HTERT RPE-1 (cell line): ENCODE measurements around the gene NSUN3.
"Not testable (repeated sequence)": the region's sequence is repeated elsewhere in the genome, so short reads cannot be mapped to it uniquely, and the experiment has no call there.

Experiments used
- in situ Hi-C: fragments of 300-500 bp; cut with MboI; formaldehyde crosslinking; loops from 4 replicates; pipeline ENCODE4 v1.14.3; 2020; ENCODE audit warnings: low sequenced_read_pairs

NSUN3 gene

GRCh38 chr3:94066506-94067500 lies 3.9 kb downstream of the NSUN3 start:
- in situ Hi-C loops, result no loop called here

GRCh38 chr3:94069194-94069813 lies 6.4 kb downstream of the NSUN3 start:
- in situ Hi-C loops, result no loop called here

- in situ Hi-C loops, result no loop called here
Observed at GRCh38 chr3:94070341-94070911, 7.6 kb downstream of the NSUN3 start.

GRCh38 chr3:94071713-94072284 lies 8.9 kb downstream of the NSUN3 start:
- in situ Hi-C loops, result no loop called here

- in situ Hi-C loops, result no loop called here
Observed at GRCh38 chr3:94076055-94076454, 13.2 kb downstream of the NSUN3 start.

- in situ Hi-C loops, result not testable (repeated sequence)
Observed at GRCh38 chr3:94080552-94080951, 17.7 kb downstream of the NSUN3 start.

GRCh38 chr3:94081884-94082283 lies 19.0 kb downstream of the NSUN3 start:
- in situ Hi-C loops, result no loop called here

GRCh38 chr3:94082391-94082937 lies 19.6 kb downstream of the NSUN3 start:
- in situ Hi-C loops, result no loop called here

- in situ Hi-C loops, result no loop called here
Observed at GRCh38 chr3:94083261-94083660, 20.4 kb downstream of the NSUN3 start.

- in situ Hi-C loops, result no loop called here
Observed at GRCh38 chr3:94089126-94089525, 26.3 kb downstream of the NSUN3 start.

- in situ Hi-C loops, result no loop called here
Observed at GRCh38 chr3:94092086-94092485, 29.2 kb downstream of the NSUN3 start.

GRCh38 chr3:94093151-94093550 lies 30.3 kb downstream of the NSUN3 start:
- in situ Hi-C loops, result no loop called here

- in situ Hi-C loops, result no loop called here
Observed at GRCh38 chr3:94095111-94095510, 32.2 kb downstream of the NSUN3 start.

GRCh38 chr3:94098452-94098851 lies 35.6 kb downstream of the NSUN3 start:
- in situ Hi-C loops, result no loop called here

GRCh38 chr3:94099311-94099710 lies 36.5 kb downstream of the NSUN3 start:
- in situ Hi-C loops, result no loop called here

GRCh38 chr3:94101860-94102259 lies 39.0 kb downstream of the NSUN3 start:
- in situ Hi-C loops, result no loop called here

- in situ Hi-C loops, result no loop called here
Observed at GRCh38 chr3:94106268-94106667, 43.4 kb downstream of the NSUN3 start.

GRCh38 chr3:94110232-94110631 lies 47.4 kb downstream of the NSUN3 start:
- in situ Hi-C loops, result not testable (repeated sequence)

GRCh38 chr3:94110854-94111253 lies 48.0 kb downstream of the NSUN3 start:
- in situ Hi-C loops, result no loop called here

- in situ Hi-C loops, result no loop called here
Observed at GRCh38 chr3:94114666-94115065, 51.8 kb downstream of the NSUN3 start.

GRCh38 chr3:94115482-94115881 lies 52.6 kb downstream of the NSUN3 start:
- in situ Hi-C loops, result no loop called here
